ENCODE data around the gene BFSP2. TPM values are rescaled to one million over a fixed set of nuclear protein-coding genes. Genes with fewer than 3 reads are reported as not detected.

Gene BFSP2
- total RNA-seq, 2 donors from 2014 or later: not detected

DNA sequence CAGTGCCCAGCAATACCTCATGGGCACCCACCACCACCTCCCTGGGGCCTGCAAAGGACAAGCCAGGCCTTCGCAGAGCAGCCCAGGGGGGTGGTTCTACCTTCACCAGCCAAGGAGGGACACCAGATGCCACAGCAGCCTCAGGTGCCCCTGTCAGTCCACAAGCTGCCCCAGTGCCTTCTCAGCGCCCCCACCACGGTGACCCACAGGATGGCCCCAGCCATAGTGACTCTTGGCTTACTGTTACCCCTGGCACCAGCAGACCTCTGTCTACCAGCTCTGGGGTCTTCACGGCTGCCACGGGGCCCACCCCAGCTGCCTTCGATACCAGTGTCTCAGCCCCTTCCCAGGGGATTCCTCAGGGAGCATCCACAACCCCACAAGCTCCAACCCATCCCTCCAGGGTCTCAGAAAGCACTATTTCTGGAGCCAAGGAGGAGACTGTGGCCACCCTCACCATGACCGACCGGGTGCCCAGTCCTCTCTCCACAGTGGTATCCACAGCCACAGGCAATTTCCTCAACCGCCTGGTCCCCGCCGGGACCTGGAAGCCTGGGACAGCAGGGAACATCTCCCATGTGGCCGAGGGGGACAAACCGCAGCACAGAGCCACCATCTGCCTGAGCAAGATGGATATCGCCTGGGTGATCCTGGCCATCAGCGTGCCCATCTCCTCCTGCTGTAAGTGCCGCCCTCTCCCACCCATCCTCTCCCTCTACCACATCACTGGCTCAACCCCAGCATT lies 19.2 kb upstream of the BFSP2 start:
- DNase-seq (no peak), ATAC-seq (no peak)
- intact Hi-C loops (cut with DNase I): loop anchor here (10.0 kb wide), 1 partner anchor 646 kb away; no protein-coding TSS in a partner anchor
- Histone ChIP-seq H3K27ac (peak overlapping the region in 1 of 4 donors; percentile 46), H3K4me1 (peaks cover 34% of the 10 kb centered on the region), H3K27me3 (no peaks in the 10 kb centered on the region), H3K36me3 (replicated peaks in 1 of 2; ENCODE audit: insufficient read depth in 1 of 2, low read depth in 2 of 2) (no peaks in the 10 kb centered on the region), H3K9me3 (no peaks in the 10 kb centered on the region), H3K4me3 (no peak overlapping the region)
- TF ChIP-seq POLR2A (IDR thresholded peaks at IDR 0.05) (no peak), CTCF (IDR thresholded peaks at IDR 0.05) (no peak)
- 92 to 96% methylated on average over 4 to 16 of the region's 16 CpGs for WGBS, 2 donors

- no peaks in the 10 kb centered on the region for H3K36me3 ChIP-seq (replicated peaks in 1 of 2; ENCODE audit: insufficient read depth in 1 of 2, low read depth in 2 of 2)
- H3K9me3 ChIP-seq: no peaks in the 10 kb centered on the region
- peaks cover 34% of the 10 kb centered on the region for H3K4me1 ChIP-seq
- intact Hi-C loops (cut with DNase I): loop anchor here (10.0 kb wide), 1 partner anchor 647 kb away; no protein-coding TSS in a partner anchor
- no peaks in the 10 kb centered on the region for H3K27me3 ChIP-seq
- no peak for TF ChIP-seq POLR2A (IDR thresholded peaks at IDR 0.05)
- TF ChIP-seq CTCF (IDR thresholded peaks at IDR 0.05): peak in 2 of 7 experiments; percentile 13 to 22
- ATAC-seq (peak; percentile 65), DNase-seq (peak; percentile 31 to 65 (median 46))
- H3K4me3 ChIP-seq: no peak overlapping the region
- 10 to 37% methylated on average over 4 of the region's 4 CpGs for WGBS, 2 donors
- peak overlapping the region in 1 of 4 donors; percentile 46 for H3K27ac ChIP-seq
These were observed 18.3 kb upstream of the BFSP2 start for GRCh38 chr3:133381346-133382109.

GRCh38 chr3:133383175-133383574 lies 16.7 kb upstream of the BFSP2 start:
- Histone ChIP-seq H3K27ac (peak overlapping the region in 1 of 4 donors; percentile 20), H3K9me3 (no peaks in the 10 kb centered on the region), H3K4me1 (peaks cover 34% of the 10 kb centered on the region), H3K36me3 (replicated peaks in 1 of 2; ENCODE audit: insufficient read depth in 1 of 2, low read depth in 2 of 2) (no peaks in the 10 kb centered on the region), H3K27me3 (no peaks in the 10 kb centered on the region), H3K4me3 (no peak overlapping the region)
- WGBS, 2 donors: 64 to 75% methylated on average over 3 of the region's 3 CpGs
- intact Hi-C loops (cut with DNase I): loop anchor here (10.0 kb wide), 1 partner anchor 648 kb away; no protein-coding TSS in a partner anchor
- ATAC-seq: peak; percentile 74
- DNase-seq: peak; percentile 34 to 68 (median 55)
- TF ChIP-seq POLR2A (IDR thresholded peaks at IDR 0.05) (no peak), CTCF (IDR thresholded peaks at IDR 0.05) (no peak)

GRCh38 chr3:133383741-133384140 lies 16.1 kb upstream of the BFSP2 start:
- Histone ChIP-seq H3K27me3 (no peaks in the 10 kb centered on the region), H3K9me3 (no peaks in the 10 kb centered on the region), H3K4me1 (peaks cover 34% of the 10 kb centered on the region), H3K36me3 (replicated peaks in 1 of 2; ENCODE audit: insufficient read depth in 1 of 2, low read depth in 2 of 2) (no peaks in the 10 kb centered on the region), H3K4me3 (no peak overlapping the region), H3K27ac (no peak overlapping the region)
- intact Hi-C loops (cut with DNase I): loop anchor here (10.0 kb wide), 1 partner anchor 649 kb away; no protein-coding TSS in a partner anchor
- WGBS, 2 donors: 79 to 80% methylated on average over 5 of the region's 5 CpGs
- no peak for TF ChIP-seq CTCF (IDR thresholded peaks at IDR 0.05)
- no peak for ATAC-seq
- no peak for DNase-seq
